Endothelial cell of umbilical vein (primary cell): ENCODE results near the gene VSIG4. TPM values are rescaled to one million over a fixed set of nuclear protein-coding genes. Genes with fewer than 3 reads are reported as not detected.

ENCODE experiments used
- BruUV-seq: library from RNA; stranded (reverse); fragments of 400-500 nt; replicated peaks from 2 replicates; lab custom pipeline; 2021; lab: Mats Ljungman, UMichigan
- CTCF ChIA-PET: fragments of 300-600, 350-600 bp; sonication (Branson Sonifier 250); formaldehyde crosslinking; loops from one replicate; lab custom pipeline; 2021; ENCODE audit warnings: antibody characterized with exemption, inconsistent platforms; lab: Charles Lee
- POLR2A ChIA-PET: fragments of 300-600, 350-600 bp; sonication (Branson Sonifier 250); formaldehyde crosslinking; loops from one replicate; lab custom pipeline; 2021; ENCODE audit warnings: antibody characterized with exemption, inconsistent platforms; lab: Charles Lee
- DNase-seq: peaks from one replicate; pipeline ENCODE4 v3.0.0-alpha.2; 2011; ENCODE audit warnings: low read depth, low spot score
- FAIRE-seq: peaks from 2 replicates; lab custom pipeline; 2011; peaks lifted over from hg19 to GRCh38; lab: Jason Lieb, UNC
- H2AFZ ChIP-seq: 2 replicates; pipeline ENCODE4 v1.6.0; 2012; ENCODE audit warnings: low read depth, low read length, control low read depth, inconsistent platforms
- H3K27ac ChIP-seq: 2 replicates; pipeline ENCODE4 v1.5.1; 2011; ENCODE audit warnings: low read depth, mild to moderate bottlenecking, control low read depth, low read length, moderate library complexity; ENCODE audit not compliant: insufficient read depth
- H3K27me3 ChIP-seq, 2 experiments: 2 replicates each; pipeline versions ENCODE4 v1.6.0 to v1.6.1; 2011; ENCODE audit warnings: low read length in 2 of 2, mixed read lengths in 1 of 2; ENCODE audit not compliant: control insufficient read depth in 2 of 2, insufficient read depth in 2 of 2
- H3K36me3 ChIP-seq, 2 experiments: 2 replicates in 1 of 2; 3 replicates in 1 of 2; pipeline ENCODE4 v1.5.1; 2011; ENCODE audit warnings: low read length in 2 of 2, mild to moderate bottlenecking in 1 of 2, moderate library complexity in 1 of 2; ENCODE audit not compliant: control insufficient read depth in 2 of 2, insufficient read depth in 2 of 2; ENCODE audit errors: extremely low read depth in 1 of 2
- H3K4me1 ChIP-seq: 3 replicates; pipeline ENCODE4 v1.5.1; 2011; ENCODE audit warnings: mild to moderate bottlenecking, low read length; ENCODE audit not compliant: control insufficient read depth, insufficient read depth; ENCODE audit errors: extremely low read depth
- H3K4me2 ChIP-seq: 2 replicates; pipeline ENCODE4 v1.6.1; 2011; ENCODE audit warnings: low read length, control low read depth, mixed read lengths; ENCODE audit not compliant: insufficient read depth
- H3K4me3 ChIP-seq, 3 experiments: fragments of 200-600 bp in 1 of 3; sonication (generic), shearing (Covaris generic) in 1 of 3; replicated peaks in 1 of 3; 2 replicates each; pipeline ENCODE4 v1.5.1; 2011 to 2016; ENCODE audit warnings: control low read depth in 3 of 3, low read length in 3 of 3, mild to moderate bottlenecking in 2 of 3, inconsistent platforms in 1 of 3, low read depth in 1 of 3, moderate library complexity in 1 of 3; ENCODE audit not compliant: insufficient read depth in 1 of 3
- H3K79me2 ChIP-seq: 2 replicates; pipeline ENCODE4 v1.6.0; 2012; ENCODE audit warnings: low read length, inconsistent platforms; ENCODE audit not compliant: control insufficient read depth, insufficient read depth
- H3K9ac ChIP-seq: replicated peaks from 2 replicates; pipeline ENCODE3; 2011; ENCODE audit warnings: low read length, control low read depth; ENCODE audit not compliant: insufficient read depth; ENCODE audit errors: extremely low read depth
- H3K9me1 ChIP-seq: replicated peaks from 3 replicates; pipeline ENCODE4 v1.6.0; 2011; ENCODE audit warnings: mild to moderate bottlenecking, low read length; ENCODE audit not compliant: control insufficient read depth, insufficient read depth; ENCODE audit errors: extremely low read depth
- H3K9me3 ChIP-seq: replicated peaks from 2 replicates; pipeline ENCODE4 v1.5.1; 2012; ENCODE audit warnings: low read length, inconsistent platforms; ENCODE audit not compliant: control insufficient read depth, insufficient read depth
- H4K20me1 ChIP-seq: replicated peaks from 2 replicates; pipeline ENCODE3; 2011; ENCODE audit warnings: mild to moderate bottlenecking, low read length; ENCODE audit not compliant: control insufficient read depth, insufficient read depth; ENCODE audit errors: extremely low read depth
- FOS ChIP-seq: IDR thresholded peaks from 2 replicates; pipeline ENCODE4 v1.6.1; 2011; ENCODE audit warnings: mild to moderate bottlenecking, low read length, moderate library complexity, borderline replicate concordance; ENCODE audit not compliant: insufficient read depth
- JUN ChIP-seq: IDR thresholded peaks from 2 replicates; pipeline ENCODE4 v1.6.1; 2011; ENCODE audit warnings: borderline replicate concordance, low read depth; ENCODE audit not compliant: insufficient read length, insufficient read depth
- POLR2A ChIP-seq: IDR thresholded peaks from 2 replicates; pipeline ENCODE4 v1.6.1; 2012; ENCODE audit warnings: low read depth, mild to moderate bottlenecking, control low read depth, low read length
- POLR2AphosphoS5 ChIP-seq: IDR thresholded peaks from 2 replicates; pipeline ENCODE4 v1.6.1; 2012; ENCODE audit warnings: low read depth, mild to moderate bottlenecking, control low read depth, low read length, moderate library complexity; ENCODE audit not compliant: insufficient read depth
- dilution Hi-C: fragments of 300-500 bp; cut with MboI; formaldehyde crosslinking; loops from one replicate; pipeline ENCODE4 v1.15.0; 2019; ENCODE audit warnings: low sequenced_read_pairs; ENCODE audit not compliant: extremely low pct_ligation_motif_present
- intact Hi-C: fragments of 100-400 bp; cut with micrococcal nuclease; formaldehyde crosslinking; loops from one replicate; pipeline ENCODE4 v1.10.0; 2022
- polyA plus RNA-seq, 4 experiments: library from polyadenylated mRNA; depleted of rRNA in 3 of 4; stranded (reverse) in 3 of 4; unstranded in 1 of 4; fragments of >200 nt; gene quantifications; 2 replicates each; pipeline versions ENCODE4 v1.2.1 to v1.2.3, GENCODE V29; 2011 to 2012; ENCODE audit warnings: missing spikeins in 1 of 4
- total RNA-seq: library from RNA; stranded (reverse); gene quantifications from 2 replicates; pipeline ENCODE4 v1.2.3, GENCODE V29; 2021
- TF ChIP-seq, protein P1 (sequence below): IDR thresholded peaks from 2 replicates; pipeline ENCODE4 v1.6.1; 2011; ENCODE audit not compliant: insufficient read depth, insufficient read length
- TF ChIP-seq, protein P2 (sequence below), 2 donors: IDR thresholded peaks; 1 replicate in 1 of 2; 2 replicates in 1 of 2; pipeline ENCODE4 v1.5.1; 2011; ENCODE audit warnings: low read length in 2 of 2, mild to moderate bottlenecking in 2 of 2, moderate library complexity in 2 of 2, control low read depth in 1 of 2, inconsistent platforms in 1 of 2, low read depth in 1 of 2; ENCODE audit not compliant: insufficient read depth in 1 of 2; ENCODE audit errors: extremely low read depth in 1 of 2

The VSIG4 gene
- total and polyA plus RNA-seq, 2 donors (not counting 3 experiments of a cell fraction or from before 2014, with no cell fraction given), result not detected

DNA sequence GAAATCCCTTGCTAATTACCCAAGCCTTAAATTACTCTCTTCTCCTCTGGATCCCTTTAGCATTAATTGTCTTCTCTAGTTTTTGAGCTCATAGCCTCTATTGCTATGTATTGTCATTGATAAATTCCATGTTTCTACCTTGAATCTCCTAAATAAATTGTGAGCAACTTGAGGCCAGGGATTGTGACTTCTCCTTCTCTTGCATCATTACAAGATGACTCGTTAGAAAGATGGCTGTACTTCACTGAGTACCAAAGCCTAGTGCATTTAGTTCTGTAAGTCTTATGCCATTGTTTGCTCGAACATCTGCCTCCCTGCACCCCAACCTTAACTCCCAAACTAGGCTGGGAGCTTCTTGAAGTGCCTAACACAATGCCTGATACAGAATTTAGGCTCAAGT, 15.3 kb downstream of the VSIG4 start:
- DNase-seq, result no peak
- Histone ChIP-seq H3K9ac (no peak overlapping the region), H3K9me1 (no peaks in the 10 kb centered on the region), H3K9me3 (no peaks in the 10 kb centered on the region), H3K79me2 (no peaks in the 10 kb centered on the region), H4K20me1 (no peaks in the 10 kb centered on the region), H3K27me3 (no peaks in the 10 kb centered on the region), H3K4me1 (no peaks in the 10 kb centered on the region), H3K36me3 (no peaks in the 10 kb centered on the region), H3K4me2 (no peak overlapping the region), H3K4me3 (no peak overlapping the region), H2AFZ (no peak overlapping the region), H3K27ac (no peak overlapping the region)
- TF ChIP-seq JUN, result no peak
- no peak for TF ChIP-seq POLR2AphosphoS5
- TF ChIP-seq, protein P1, sequence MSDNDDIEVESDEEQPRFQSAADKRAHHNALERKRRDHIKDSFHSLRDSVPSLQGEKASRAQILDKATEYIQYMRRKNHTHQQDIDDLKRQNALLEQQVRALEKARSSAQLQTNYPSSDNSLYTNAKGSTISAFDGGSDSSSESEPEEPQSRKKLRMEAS, result no peak
- TF ChIP-seq POLR2A, result no peak
- TF ChIP-seq, protein P2, sequence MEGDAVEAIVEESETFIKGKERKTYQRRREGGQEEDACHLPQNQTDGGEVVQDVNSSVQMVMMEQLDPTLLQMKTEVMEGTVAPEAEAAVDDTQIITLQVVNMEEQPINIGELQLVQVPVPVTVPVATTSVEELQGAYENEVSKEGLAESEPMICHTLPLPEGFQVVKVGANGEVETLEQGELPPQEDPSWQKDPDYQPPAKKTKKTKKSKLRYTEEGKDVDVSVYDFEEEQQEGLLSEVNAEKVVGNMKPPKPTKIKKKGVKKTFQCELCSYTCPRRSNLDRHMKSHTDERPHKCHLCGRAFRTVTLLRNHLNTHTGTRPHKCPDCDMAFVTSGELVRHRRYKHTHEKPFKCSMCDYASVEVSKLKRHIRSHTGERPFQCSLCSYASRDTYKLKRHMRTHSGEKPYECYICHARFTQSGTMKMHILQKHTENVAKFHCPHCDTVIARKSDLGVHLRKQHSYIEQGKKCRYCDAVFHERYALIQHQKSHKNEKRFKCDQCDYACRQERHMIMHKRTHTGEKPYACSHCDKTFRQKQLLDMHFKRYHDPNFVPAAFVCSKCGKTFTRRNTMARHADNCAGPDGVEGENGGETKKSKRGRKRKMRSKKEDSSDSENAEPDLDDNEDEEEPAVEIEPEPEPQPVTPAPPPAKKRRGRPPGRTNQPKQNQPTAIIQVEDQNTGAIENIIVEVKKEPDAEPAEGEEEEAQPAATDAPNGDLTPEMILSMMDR (IDR thresholded peaks at IDR 0.05; ENCODE audit: extremely low read depth in 1 of 2, insufficient read depth in 1 of 2, low read depth in 1 of 2, low read length in 2 of 2), result no peak
- no peak for TF ChIP-seq FOS
- CTCF ChIA-PET, result interaction anchor here (0.9 kb wide), 1 partner anchor 443 kb away, joined by 3 read pairs; no protein-coding TSS in a partner anchor
- intact Hi-C loops, result no loop called here
- no peak for FAIRE-seq
- dilution Hi-C loops, result no loop called here
- no TSS peak for BruUV-seq
- POLR2A ChIA-PET, result no interaction called here
